ENCODE results near the gene CCDC33.

CCDC33 gene

GRCh38 chr15:74319596-74320351 lies 83.6 kb downstream of the CCDC33 start:
- no peak for DNase-seq (ENCODE audit: low read depth in 1 of 2, low spot score in 1 of 2)
- TF ChIP-seq JUND (IDR thresholded peaks at IDR 0.05; ENCODE audit: low read depth) = no peak
- in situ Hi-C loops (cut with HindIII; ENCODE audit: low pct_unique_long_range_greater_than_20kb, low sequenced_read_pairs) = no loop called here

- DNase-seq (ENCODE audit: low read depth in 1 of 2, low spot score in 1 of 2) = peak; percentile 52 to 73
- TF ChIP-seq JUND (IDR thresholded peaks at IDR 0.05; ENCODE audit: low read depth) = no peak
- in situ Hi-C loops (cut with HindIII; ENCODE audit: low pct_unique_long_range_greater_than_20kb, low sequenced_read_pairs) = no loop called here
Observed at GRCh38 chr15:74320352-74321247, 84.5 kb downstream of the CCDC33 start.

GRCh38 chr15:74322558-74323180 lies 86.5 kb downstream of the CCDC33 start:
- no peak for TF ChIP-seq JUND (IDR thresholded peaks at IDR 0.05; ENCODE audit: low read depth)
- in situ Hi-C loops (cut with HindIII; ENCODE audit: low pct_unique_long_range_greater_than_20kb, low sequenced_read_pairs) = no loop called here
- DNase-seq (ENCODE audit: low read depth in 1 of 2, low spot score in 1 of 2) = peak; percentile 56 to 69

GRCh38 chr15:74324714-74325113 lies 88.6 kb downstream of the CCDC33 start:
- TF ChIP-seq JUND (IDR thresholded peaks at IDR 0.05; ENCODE audit: low read depth) = no peak
- DNase-seq (ENCODE audit: low read depth in 1 of 2, low spot score in 1 of 2) = no peak
- in situ Hi-C loops (cut with HindIII; ENCODE audit: low pct_unique_long_range_greater_than_20kb, low sequenced_read_pairs) = no loop called here

- TF ChIP-seq JUND (IDR thresholded peaks at IDR 0.05; ENCODE audit: low read depth) = no peak
- in situ Hi-C loops (cut with HindIII; ENCODE audit: low pct_unique_long_range_greater_than_20kb, low sequenced_read_pairs) = no loop called here
- DNase-seq (ENCODE audit: low read depth in 1 of 2, low spot score in 1 of 2) = no peak
Observed at GRCh38 chr15:74326746-74327145, 90.6 kb downstream of the CCDC33 start.

- TF ChIP-seq JUND (IDR thresholded peaks at IDR 0.05; ENCODE audit: low read depth) = no peak
- no peak for DNase-seq (ENCODE audit: low read depth in 1 of 2, low spot score in 1 of 2)
- in situ Hi-C loops (cut with HindIII; ENCODE audit: low pct_unique_long_range_greater_than_20kb, low sequenced_read_pairs) = no loop called here
Observed at GRCh38 chr15:74327756-74328155, 91.6 kb downstream of the CCDC33 start.

DNA sequence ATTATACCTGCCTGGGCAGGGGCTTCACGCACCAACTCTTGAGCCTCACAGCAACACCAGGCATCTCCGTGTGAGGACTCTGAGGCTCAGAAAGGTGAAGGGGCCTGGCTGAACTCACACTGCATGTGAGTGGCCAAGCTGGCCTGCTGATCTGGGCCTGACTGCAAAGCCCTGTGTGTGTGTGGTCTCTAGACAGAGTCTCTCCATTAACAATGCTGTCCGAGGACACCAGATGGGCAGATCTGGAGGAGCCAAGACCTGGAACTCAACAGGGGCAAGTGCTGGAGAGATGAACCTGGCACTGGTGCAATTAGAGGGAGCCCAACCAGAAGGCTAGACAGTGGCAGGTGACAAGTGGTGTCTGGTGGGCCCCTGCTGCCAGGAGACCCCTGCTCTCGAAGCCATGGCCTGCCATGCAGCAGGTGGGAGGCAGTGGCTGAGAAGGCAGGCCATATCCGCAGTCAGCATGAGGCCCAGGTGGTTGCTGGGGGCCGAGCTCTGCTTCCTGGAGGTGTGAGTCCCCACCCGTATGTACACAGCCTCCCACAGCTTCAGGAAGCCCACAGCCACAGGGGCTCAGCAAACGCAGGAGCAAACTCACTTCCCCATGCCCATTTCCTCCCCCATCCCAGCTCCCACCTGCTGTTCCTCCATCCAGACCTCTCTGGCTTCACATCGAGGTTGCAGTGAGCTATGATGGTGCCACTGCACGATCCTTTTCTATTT lies 92.4 kb downstream of the CCDC33 start:
- DNase-seq (ENCODE audit: low read depth in 1 of 2, low spot score in 1 of 2) = no peak
- no peak for TF ChIP-seq JUND (IDR thresholded peaks at IDR 0.05; ENCODE audit: low read depth)
- in situ Hi-C loops (cut with HindIII; ENCODE audit: low pct_unique_long_range_greater_than_20kb, low sequenced_read_pairs) = no loop called here

GRCh38 chr15:74330861-74331408 lies 94.8 kb downstream of the CCDC33 start:
- no peak for TF ChIP-seq JUND (IDR thresholded peaks at IDR 0.05; ENCODE audit: low read depth)
- in situ Hi-C loops (cut with HindIII; ENCODE audit: low pct_unique_long_range_greater_than_20kb, low sequenced_read_pairs) = no loop called here
- no peak for DNase-seq (ENCODE audit: low read depth in 1 of 2, low spot score in 1 of 2)

DNA sequence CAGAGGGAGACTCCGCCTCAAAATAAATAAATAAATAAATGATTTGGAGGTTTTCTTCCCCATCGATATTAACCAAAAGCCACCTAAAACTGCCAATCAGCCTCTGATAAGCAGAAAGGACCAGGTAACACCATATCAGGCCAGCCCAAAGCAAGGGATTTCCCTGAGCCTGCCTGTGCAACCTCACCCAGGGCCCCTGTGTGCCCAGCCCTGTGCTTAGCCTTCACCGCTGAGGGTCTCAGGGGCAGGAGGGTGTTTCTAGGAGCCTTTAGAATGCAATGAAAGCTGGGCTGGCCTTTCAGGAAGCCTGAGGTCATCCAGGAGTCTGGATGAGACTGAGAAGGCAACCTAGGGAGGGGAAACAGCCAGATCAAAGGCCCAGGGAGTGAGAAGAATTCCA lies 95.9 kb downstream of the CCDC33 start:
- TF ChIP-seq JUND (IDR thresholded peaks at IDR 0.05; ENCODE audit: low read depth) = no peak
- DNase-seq (ENCODE audit: low read depth in 1 of 2, low spot score in 1 of 2) = no peak
- in situ Hi-C loops (cut with HindIII; ENCODE audit: low pct_unique_long_range_greater_than_20kb, low sequenced_read_pairs) = no loop called here

DNA sequence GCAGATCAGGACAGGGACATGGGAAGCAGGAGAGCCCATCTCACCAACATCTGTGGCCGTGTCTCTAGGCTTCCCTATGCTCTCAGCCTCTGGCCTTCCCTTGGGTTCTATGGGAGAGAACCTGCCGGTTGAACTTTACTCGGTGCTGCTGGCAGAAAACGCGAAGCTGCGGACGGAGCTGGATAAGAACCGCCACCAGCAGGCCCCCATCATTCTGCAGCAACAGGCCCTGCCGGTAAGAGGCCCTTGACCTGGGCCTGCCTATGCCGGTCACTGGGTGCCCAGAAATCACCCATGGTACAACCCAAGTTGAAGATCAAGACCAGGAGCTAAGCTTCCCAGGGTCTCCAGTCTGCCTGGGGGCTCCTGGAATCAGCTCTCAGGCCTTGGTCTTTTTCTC lies 96.5 kb downstream of the CCDC33 start:
- no peak for DNase-seq (ENCODE audit: low read depth in 1 of 2, low spot score in 1 of 2)
- no peak for TF ChIP-seq JUND (IDR thresholded peaks at IDR 0.05; ENCODE audit: low read depth)
- in situ Hi-C loops (cut with HindIII; ENCODE audit: low pct_unique_long_range_greater_than_20kb, low sequenced_read_pairs) = no loop called here

DNA sequence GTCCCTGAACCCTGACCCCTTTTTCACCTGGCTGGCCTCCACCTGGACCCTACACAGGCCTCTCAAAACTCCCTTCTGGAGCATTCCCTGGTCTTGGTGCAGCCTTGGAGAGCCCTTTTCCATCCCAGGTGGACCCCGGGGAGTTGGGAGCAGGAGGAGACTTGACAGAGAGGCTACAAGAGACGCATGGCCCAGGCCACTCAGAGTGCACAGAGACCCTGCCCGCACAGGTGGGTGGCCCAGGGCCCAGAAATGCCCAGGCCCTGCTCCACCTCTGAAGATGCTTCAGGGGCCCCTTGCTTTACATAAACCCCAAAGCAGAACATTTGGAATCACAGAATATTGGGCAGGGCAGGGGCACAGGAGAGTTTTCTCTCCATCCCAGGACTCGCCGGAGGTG lies 97.0 kb downstream of the CCDC33 start:
- in situ Hi-C loops (cut with HindIII; ENCODE audit: low pct_unique_long_range_greater_than_20kb, low sequenced_read_pairs) = no loop called here
- TF ChIP-seq JUND (IDR thresholded peaks at IDR 0.05; ENCODE audit: low read depth) = no peak
- no peak for DNase-seq (ENCODE audit: low read depth in 1 of 2, low spot score in 1 of 2)

DNA sequence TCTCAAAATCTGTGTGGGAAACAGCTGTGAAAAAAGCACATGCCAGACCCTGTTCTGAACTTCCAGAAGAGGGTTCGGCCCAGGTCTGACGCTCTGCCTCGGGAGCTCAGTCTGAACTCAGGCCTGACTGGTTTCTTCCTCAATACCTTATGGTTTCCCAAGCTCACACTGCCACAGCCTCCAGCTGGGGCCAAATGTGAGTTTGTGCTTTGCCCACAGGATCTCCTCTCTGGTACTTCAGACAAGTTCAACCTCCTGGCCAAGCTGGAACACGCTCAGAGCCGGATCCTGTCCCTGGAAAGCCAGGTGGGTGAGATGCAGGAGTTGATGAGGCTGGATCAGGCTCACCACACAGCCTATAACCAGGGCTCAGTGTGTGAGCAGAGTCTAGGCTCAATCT lies 97.5 kb downstream of the CCDC33 start:
- no peak for DNase-seq (ENCODE audit: low read depth in 1 of 2, low spot score in 1 of 2)
- in situ Hi-C loops (cut with HindIII; ENCODE audit: low pct_unique_long_range_greater_than_20kb, low sequenced_read_pairs) = no loop called here
- TF ChIP-seq JUND (IDR thresholded peaks at IDR 0.05; ENCODE audit: low read depth) = no peak

Data from T47D (cell line).